ENCODE measurements around the gene CANT1.

The CANT1 gene

DNA sequence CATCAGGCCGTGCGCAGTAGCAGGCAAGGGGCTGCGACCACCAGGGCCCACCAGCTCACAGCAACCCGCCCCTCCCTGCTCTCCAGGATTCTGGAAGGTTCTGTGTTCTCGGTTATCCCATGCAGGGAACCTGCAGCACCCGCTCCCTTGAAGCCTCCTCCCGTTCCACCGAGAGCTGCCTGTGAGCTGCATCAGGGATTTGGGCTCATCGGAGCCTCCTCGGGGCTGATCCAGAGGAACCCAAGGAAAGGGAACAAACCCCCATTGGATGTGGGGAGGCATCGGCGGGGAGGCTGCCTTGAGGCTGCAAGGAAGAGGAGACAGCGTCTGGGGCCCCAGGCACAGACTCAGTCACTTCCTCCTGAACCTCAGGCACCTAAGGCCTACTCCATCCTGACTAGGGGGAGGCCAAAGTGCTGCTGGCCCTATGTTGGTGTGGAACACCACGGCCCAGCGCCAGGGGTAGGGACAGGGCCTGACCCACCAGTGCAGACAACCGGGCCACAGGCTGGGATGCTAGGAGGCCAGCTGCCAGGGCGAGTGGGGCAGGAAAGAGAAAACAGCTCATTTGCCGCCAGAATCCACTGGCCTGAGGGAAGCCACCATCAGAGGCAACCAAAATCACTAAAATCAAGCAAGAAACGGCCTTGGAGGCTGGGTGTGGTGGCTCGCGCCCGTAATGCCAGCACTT is 15.4 kb downstream of the CANT1 start:
- no peak for DNase-seq

DNA sequence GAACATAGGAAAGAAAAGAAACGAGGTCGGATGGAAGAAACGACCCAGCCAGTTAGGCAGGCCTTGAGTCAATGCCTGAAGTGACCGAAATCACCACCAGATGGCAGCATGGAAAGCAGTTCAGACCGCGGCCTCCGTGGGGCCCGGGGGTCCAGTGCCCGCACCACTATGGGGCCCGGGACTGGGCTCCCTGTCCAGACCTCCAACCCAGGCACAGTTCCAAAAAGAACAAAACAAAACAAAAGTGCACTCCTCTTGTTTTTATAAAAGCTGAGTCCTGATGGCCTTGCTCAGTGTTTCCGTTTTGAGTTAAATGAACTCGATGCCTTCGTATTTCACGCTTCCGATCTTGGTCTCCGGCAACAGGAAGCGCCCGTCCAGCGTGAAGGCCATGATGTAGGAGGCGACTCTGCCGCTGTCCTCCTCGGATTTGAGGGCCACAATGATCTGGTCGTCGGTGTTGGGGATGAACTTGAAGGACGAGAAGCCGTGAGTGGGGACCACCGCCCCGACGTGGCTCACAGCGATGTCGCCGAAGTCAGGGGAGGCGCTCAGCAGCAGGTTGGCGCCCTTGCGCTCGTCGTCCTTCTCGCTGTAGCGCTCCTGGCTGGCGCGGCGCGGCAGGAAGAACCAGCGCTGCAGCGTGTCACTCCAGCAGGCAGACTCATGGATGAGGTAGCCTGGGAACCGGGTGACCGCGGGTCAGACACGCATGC is 16.2 kb downstream of the CANT1 start:
- DNase-seq, result no peak

DNA sequence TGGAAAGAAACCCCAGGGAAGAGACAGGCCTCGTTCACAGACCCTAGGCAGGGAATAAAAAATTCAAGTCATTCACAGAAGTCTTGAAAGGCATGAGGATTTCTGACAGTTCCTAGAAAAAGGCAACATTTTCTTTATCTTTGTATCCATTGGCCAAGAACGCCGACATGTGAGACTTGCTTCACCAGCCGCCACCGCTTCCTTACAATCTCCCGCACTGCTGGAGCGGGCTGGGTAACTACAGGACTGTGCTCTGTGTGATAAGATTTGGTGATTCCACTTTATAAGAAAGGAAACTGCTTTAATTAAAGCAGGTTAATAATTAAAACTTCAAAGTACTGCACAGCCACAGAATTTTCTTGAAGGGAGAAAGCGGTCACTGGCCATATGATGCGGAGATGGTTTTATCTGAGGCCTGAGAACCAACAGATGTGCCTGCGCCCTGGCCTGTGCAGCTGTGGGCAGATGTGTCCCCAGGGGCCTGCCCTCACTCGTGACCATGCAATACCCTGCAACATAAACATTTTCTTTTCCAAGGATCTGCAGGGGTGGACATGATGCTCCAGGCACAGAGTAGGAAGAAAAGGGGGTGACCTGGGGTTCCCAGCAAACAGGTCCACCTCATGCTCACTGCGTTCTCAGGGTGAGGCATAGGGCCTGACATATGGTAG is 16.9 kb downstream of the CANT1 start:
- no peak for DNase-seq

DNA sequence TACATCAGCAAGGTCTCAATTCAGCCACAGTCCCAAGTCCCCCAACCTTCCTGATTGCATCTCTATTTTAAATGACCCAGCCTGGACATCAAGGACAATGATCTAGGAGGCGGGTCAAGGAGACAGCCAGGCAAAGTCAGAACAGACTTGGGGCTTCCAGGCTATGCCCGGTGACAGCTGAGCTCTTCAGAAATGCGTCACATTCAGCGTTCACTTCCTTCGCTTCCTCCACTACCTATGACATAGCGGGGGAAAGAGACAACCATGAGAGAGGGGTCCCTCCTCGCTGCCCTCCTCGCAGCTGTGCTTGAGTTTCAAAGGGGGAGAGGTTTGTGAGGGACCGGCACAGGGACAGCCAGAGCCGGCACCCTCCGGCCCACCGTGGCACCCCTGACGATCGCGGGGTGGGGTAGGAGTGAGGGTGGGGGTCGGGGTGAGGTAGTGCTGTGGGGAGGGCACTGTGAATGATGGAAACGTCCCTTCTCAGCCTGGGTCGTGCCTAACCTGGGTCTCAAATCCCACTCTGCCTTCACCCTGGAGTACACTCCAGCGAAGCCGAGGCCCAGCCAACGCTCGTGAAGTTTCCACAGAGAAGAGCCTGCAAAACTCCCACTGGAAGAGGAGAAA is 17.5 kb downstream of the CANT1 start:
- no peak for DNase-seq

DNA sequence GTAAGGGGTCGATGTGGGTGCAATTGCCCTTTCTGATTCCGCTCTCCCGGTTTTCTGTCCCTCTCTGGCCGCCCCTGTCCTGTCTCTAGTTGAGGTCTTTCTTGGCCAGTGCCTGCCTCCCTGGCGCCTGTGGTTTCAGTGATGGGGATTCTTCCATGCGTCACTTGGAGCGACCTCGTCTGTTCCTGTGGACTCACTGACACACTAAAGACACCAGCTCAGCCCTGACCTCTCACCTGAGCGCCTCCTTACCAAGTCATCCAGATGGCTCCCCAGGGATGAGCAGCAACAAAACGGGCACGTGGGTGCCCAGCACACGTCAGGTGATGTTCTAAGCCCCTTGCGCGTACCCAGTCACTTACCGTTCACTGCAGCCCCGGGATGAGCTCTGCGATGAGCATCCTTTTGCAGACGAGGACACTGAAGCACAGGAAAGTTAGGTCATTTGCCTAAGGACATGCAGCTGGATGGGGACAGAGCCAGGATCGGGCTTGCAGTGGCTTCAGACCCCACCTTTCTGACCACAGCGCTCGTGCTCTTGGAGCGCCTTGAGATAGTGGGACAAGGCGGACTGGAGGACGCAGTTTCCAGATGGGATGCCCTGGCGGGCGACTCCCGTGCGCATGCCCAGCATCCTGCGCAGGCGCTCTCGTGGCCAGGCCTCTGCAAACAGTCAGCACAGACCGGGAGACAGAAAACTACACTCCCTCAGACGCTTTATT is 18.4 kb downstream of the CANT1 start:
- no peak for DNase-seq

DNA sequence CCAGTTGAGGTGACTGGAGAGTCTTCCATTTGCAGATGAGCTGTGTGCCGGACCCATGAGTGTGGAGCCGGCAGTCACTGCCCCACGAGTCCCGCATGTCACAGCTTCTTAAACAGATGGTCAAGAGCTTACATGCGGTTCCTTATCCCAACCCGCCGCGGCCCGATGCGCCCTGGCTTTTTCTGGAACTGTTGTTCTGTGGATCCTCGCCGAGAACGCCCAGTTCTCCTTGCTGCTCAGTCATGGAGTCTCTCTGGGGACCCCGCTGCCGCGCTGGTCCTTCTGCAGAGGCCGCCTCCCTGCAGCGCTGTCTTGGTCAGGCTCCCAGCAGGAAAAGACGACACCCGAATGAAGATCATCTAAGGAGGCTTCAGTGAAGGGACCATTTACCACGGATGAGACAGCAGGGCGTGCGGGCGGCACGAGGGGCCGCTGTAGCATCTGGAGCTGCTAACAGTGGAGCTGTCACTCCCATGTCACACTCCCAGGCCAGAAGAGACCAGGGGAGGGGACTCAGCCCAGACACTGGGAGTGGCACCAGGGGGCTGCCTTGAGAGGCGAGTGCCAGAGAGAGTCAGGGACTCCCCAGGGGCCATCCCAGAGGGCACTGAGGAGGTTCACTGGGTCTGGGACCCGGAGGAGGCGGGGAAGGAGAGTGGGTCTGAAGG is 19.1 kb downstream of the CANT1 start:
- DNase-seq, result no peak

DNA sequence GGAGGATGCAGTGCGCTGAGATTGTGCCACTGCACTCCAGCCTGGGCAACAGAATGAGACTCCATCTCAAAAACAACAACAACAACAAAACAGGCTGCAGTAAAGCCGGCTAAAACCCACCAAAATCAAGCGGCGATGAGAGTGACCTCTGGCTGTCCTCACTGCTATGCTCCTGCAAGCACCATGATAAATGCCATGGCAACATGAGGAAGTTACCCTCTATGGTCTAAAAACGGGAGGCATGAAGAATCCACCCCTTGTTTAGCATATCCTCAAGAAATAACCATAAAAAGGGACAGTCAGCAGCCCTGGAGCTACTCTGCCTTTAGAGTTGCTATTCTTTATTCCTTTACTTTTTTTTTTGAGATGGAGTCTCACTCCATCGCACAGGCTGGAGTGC is 21.4 kb downstream of the CANT1 start:
- no peak for DNase-seq

DNA sequence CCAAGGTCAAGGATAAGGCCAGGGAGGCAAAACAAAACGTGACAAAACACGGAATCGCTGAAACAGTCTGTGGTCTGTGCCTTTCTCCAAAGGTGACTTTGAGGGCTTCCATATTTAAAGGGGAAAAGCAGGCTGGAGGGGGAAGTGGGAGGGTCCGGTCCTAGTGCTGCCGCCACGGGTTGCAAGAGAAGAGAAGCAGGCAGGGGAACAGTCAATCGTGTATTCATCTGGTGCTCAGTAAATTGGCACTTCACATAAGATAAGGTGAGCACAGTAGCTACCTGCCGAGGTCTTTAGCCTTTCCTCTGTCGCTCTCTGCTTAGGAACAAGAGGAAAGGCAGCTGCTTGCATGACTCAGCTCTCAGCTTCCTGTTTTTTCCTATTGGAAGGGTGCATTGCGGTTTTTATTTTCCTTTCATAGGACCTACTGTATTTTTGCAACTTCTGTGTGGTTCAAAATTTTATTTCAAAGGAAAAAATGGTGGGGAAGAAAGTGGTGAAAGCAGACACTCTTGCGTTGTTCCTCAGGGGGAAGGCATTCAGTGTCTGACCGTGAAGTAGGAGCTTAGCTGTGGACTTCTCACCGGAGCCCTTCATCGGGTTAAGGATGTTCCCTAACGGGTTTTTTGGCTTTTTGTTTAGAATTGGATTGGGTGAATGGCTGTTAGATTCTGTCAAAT is 22.8 kb downstream of the CANT1 start:
- DNase-seq, result no peak

DNA sequence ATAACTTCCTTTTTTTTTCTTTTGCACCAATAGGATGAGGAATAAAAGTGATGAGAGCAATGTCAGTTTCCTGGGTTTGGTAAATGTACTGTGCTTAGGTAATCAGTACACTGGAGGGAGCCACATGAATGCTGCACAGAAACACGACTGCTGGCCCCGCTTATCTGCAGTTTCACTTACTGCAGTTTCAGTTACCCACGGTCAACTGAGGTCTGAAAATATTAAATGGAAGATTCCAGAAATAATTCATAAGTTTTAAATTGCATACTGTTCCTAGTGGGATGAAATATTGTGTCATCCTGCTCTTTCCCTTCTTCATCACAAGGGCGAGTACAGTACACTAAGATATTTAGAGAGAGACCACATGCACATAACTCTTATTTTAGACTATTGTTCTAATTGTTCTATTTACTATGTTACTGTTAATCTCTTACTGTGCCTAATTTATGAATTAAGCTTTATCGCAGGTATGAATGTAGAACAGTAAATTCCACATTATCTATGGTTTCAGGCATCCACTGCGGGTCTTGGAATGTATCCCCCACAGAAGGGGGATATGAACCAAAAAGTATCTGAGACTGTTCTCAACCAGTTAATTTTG is 23.4 kb downstream of the CANT1 start:
- no peak for DNase-seq

DNA sequence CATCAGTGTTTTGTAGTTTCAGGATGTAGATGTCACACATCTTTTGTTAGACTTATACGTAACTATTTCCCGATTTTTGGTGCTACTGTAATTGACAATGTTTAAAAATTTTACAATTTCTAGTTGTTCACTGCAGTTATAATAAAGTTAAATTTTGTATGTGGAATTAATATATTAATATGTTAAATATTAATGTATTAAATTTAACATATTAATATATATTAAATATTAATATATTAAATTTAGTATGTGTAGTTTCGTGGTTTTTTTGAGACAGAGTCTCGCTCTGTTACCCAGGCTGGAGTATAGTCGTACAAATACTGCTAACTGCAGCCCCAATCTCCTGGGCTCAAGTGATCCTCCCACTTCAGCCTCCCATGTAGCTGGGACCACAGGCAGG is 24.2 kb downstream of the CANT1 start:
- DNase-seq, result no peak

DNA sequence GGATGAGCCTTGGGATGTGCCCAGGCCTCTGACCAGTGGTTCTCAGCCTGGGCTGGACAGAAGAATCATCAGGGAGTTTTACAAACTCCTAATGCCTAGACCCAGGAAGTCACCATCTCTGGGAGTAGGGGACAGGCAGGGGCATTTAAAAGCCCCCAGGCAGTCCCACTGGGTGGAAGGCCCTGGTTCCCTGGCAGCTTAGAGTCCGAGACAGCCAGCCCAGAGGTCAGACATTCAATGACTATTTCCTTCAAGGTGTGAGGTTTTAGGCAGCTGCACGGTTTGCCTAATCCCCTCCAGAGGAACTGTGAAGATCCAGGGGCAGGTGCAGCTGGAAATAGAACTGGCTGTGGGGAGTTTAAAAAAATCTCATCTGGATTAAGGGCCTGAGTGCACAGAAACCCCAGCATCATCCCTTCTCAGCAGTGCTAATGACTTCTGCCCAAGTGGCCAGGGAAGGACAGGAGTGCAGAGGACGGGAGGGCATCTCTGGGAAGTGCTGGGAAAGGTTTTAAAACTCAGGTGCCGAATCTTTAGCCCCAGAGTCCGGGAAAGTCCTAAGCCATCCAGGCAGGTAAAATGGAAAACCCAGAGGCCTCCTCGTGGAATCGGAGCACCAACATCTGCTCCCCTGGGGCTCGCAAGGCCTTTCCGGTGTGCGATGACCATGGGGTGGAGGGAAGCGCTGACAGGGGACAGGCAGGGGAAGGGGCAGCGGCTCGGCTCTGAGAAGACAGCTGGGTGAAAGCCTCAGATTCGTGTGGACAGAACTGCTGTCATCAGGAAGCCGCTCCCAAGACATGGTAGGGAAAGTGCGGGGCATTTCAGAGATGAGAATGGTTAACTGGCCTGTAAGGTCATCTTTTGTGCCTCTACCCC is 28.3 kb downstream of the CANT1 start:
- DNase-seq, result no peak

DNA sequence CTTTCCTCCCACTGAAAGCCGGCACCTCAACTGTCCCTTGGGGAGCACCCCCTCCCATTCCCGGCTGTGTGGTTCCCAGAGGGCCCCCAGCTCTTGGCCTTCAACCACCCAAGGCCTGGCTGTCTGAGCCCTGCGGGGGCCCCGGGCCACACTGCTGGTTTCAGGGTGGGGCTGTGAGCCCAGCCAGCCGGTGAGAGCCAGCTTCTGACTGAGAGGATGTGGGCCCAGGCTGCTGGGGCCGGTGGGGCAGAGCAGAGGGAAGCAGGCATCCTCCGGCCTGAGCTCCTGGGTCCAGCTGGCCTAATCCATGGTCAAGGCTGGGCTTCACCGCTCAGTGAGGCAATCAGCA is 29.0 kb downstream of the CANT1 start:
- no peak for DNase-seq

DNA sequence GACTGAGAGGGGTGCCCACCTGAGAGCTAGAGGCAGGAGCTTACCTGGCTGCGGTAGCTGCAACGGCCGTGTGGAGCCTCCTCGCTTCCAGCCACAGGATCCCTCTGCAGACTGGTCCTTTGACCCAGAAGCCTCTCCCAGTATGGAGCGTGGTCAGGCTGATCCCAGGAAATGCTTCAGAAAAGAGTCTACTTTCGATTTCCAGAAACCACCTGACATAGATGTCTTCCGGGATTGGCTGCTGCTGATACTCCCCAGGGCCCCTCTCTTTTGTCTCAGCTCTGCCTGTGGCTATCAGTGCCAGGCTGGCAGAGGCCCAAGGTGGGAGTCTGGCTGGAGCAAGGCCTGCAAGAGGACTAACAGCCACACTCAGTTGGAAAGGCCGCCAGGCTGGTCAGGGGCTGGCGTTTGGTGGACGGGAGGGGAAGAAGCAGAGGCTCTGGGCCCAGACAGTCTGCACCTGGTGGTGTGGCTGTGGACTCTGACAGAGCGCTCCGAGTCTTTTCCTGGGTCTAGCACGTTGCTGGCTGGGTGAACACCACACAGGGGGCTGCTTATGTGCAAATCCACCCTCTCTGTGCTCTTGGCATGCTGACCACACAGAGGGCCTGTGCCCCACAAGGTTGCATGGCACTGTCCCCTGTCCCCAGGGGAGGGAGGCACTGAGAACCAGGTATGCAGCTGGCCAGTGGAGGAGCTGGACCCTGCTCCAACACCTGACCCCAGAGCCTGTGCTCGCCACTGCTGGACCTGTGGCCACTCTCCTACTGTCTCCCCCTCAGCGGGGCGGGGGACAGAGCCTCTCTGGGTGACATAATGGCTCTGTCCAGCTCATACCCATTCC is 29.6 kb downstream of the CANT1 start, which contains the start of gene LGALS3BP:
LGALS3BP (minus strand) TSS at position 144 of the 844 bp plus-strand sequence. CDS start 2,732 bp downstream, outside the sequence.
- peak; percentile 83 for DNase-seq

DNA sequence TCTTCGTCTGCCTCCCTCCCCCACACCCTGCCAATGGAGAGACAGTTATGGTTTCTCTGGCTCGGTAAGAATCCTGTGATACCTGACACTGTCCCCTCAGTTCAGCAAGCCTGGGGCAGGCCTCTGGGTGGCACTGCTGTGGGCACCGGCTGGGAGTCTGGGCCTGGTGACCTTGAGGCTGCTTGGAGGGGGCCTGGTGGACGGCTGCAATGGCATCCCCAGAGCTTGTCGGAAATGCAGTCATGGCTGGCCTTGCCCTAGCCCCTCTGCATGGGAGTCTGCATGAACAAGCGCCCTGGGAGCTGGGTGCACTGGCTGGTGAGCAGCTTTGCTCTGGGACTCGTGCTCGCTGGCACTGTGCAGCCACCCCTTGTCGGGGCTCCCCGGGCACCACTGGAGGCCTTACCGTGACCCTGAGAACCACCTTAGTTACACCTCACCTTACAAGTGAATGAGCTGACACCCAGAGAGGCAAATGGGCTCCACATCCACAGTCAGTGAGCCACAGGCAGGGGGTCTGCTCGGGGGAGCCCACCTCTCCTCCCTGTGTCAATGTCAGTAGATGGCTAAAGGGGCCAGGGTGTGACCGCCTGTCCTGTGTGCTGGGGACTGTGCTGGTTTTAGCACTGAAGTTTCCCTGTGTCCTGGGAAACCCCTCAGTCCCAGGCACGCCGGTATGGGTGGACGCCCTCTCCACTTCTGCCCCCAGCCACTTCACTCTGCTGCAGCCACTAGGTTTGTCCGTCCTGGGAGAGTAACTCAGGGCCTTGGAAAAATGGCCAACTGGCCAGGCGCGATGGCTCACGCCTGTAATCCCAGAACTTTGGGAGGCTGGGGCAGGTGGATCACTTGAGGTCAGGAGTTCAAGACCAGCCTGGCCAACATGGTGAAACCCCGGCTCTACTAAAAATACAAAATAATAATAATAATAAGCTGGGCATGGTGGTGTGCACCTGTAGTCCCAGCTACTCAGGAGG is 31.3 kb downstream of the CANT1 start:
- DNase-seq, result no peak

DNA sequence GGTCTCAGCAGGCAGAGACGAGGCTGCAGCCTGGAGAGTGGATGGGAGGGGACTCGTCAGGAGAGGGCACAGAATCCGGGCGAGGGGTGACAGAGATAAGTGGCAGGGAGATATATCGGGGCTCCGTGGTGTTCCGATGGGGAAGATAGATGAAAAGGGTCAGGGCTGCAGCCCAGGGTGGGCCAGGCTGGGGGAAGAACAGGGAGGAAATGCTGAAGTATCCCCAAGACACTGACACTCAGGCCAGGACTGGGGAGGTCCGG is 32.0 kb downstream of the CANT1 start:
- DNase-seq, result no peak

DNA sequence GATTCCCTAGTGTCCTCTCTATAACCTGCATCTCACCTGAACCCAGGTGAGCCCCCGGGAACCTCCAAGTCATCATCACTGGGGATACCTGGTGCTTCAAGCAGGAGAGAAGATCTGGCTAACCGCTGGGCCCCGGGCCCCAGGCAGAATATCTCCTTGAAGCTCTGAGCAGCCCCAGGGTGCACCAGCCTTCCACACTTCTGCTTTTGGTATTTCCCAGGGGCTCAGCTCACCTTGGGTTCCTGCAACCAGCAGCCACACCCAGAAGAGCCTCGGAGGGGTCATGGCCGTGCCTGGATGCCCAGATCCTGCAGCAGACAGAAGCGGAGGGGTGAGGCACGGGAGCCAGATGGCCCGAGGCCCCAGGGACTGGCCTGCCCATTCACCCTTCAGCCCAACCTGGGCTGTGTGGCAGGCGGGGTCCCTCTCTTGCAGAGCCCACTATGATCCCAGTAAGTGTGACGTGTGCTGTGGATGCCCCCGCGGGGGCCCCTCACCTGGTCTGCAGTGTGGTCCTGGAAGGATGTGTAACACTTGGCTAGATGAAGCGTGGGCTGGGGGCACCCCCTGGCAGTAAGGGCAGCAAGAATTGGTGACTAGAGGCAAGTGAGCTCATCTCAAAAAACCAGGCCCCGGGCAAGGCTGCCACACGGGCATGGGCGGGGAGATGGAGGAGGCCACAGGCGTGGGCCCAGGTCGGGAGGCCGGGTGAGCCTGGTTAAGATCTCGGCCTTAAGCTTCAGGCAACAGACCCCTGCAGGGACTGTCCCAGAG is 32.5 kb downstream of the CANT1 start:
- DNase-seq, result no peak

All from NCI-H1417 treated with DMSO at 0.1 percent for 48 hours (cell line).